ENCODE data around the gene UTP20. TPM values are rescaled to one million over a fixed set of nuclear protein-coding genes. Genes with fewer than 3 reads are reported as not detected.

UTP20 gene
- total RNA-seq = 7.7 and 8.2 TPM in 2 replicates

GRCh38 chr12:101280006-101280505 is at the start of gene UTP20:
UTP20 (plus strand) TSS chr12:101280105; CDS start chr12:101280283, 178 bp downstream.

GRCh38 chr12:101407436-101408345 is 127.8 kb downstream of the UTP20 start, which contains the start of gene ARL1:
ARL1 (minus strand) TSS chr12:101407772; CDS start chr12:101407645, 127 bp downstream.

Other genes starting within 250 kb of the UTP20 start
- gene SLC5A8, start 69.9 kb upstream of the UTP20 start, total RNA-seq = not detected in 2 replicates
- gene ARL1, start 127.7 kb downstream of the UTP20 start, total RNA-seq = 52.4 and 55.5 TPM in 2 replicates
- gene SPIC, start 195.2 kb downstream of the UTP20 start, total RNA-seq = not detected in 2 replicates